Lung (tissue), 12 donors: Measurements from ENCODE around the gene NKX3-2. TPM values are rescaled to one million over a fixed set of nuclear protein-coding genes. Genes with fewer than 3 reads are reported as not detected.

Experiments used
- ATAC-seq: fragments of 200-7000 bp; cut with Tn5 transposase; one replicate; pipeline ENCODE4 v1.9.1; 2020; ENCODE audit warnings: moderate number of reproducible peaks; ENCODE audit not compliant: insufficient read depth, low FRiP score
- DNase-seq, 3 donors: peaks; one replicate each; pipeline ENCODE4 v3.0.0-alpha.2; 2013 to 2017
- H3K27ac ChIP-seq, 2 donors: one replicate each; pipeline ENCODE4 v1.5.1; 2013; ENCODE audit warnings: mild to moderate bottlenecking in 2 of 2, moderate library complexity in 2 of 2, control low read depth in 1 of 2, inconsistent platforms in 1 of 2, low read depth in 1 of 2, low read length in 1 of 2
- H3K27me3 ChIP-seq, 3 donors: one replicate each; pipeline ENCODE4 v1.5.1; 2013; ENCODE audit warnings: low read length in 2 of 3; ENCODE audit not compliant: control insufficient read depth in 3 of 3, insufficient read depth in 3 of 3
- H3K36me3 ChIP-seq, 4 donors: one replicate each; pipeline ENCODE4 v1.5.1; 2013; ENCODE audit warnings: low read length in 4 of 4, mild to moderate bottlenecking in 1 of 4, moderate library complexity in 1 of 4; ENCODE audit not compliant: control insufficient read depth in 4 of 4, insufficient read depth in 4 of 4
- H3K4me1 ChIP-seq, 5 donors: one replicate each; pipeline ENCODE4 v1.5.1; 2013; ENCODE audit warnings: low read length in 5 of 5, mild to moderate bottlenecking in 2 of 5, moderate library complexity in 1 of 5; ENCODE audit not compliant: control insufficient read depth in 5 of 5, insufficient read depth in 5 of 5
- H3K4me3 ChIP-seq: one replicate; pipeline ENCODE4 v1.5.1; 2013; ENCODE audit warnings: mild to moderate bottlenecking, control low read depth, moderate library complexity
- H3K9ac ChIP-seq, 2 donors: one replicate each; pipeline ENCODE4 v1.5.1; 2013; ENCODE audit warnings: low read length in 2 of 2, control low read depth in 1 of 2; ENCODE audit not compliant: insufficient read depth in 1 of 2
- H3K9me3 ChIP-seq, 4 donors: one replicate each; pipeline ENCODE4 v1.5.1; 2013; ENCODE audit warnings: low read length in 3 of 4, mild to moderate bottlenecking in 1 of 4, moderate library complexity in 1 of 4; ENCODE audit not compliant: control insufficient read depth in 4 of 4, insufficient read depth in 3 of 4
- WGBS, 2 donors: extraction: QIAGEN DNeasy Blood & Tissue Kit; methylation state at CpG; one replicate each; pipeline ENCODE4 v1.1.7; 2013; 5-methylcytosine and 5-hydroxymethylcytosine counted together
- polyA plus RNA-seq, 2 donors: library from polyadenylated mRNA; stranded (reverse); fragments of 200-250 nt; gene quantifications; one replicate each; pipeline ENCODE4 v1.2.1, GENCODE V29; 2013
- total RNA-seq, 2 donors: library from RNA; depleted of rRNA in 1 of 2; stranded (reverse); fragments of >200 nt in 1 of 2; gene quantifications; one replicate each; pipeline ENCODE4 v1.2.1, GENCODE V29; 2014 to 2021
- TF ChIP-seq, protein P1 (sequence below): IDR thresholded peaks from 2 replicates; pipeline ENCODE4 v1.5.1; 2012; ENCODE audit warnings: mild to moderate bottlenecking; ENCODE audit errors: control extremely low read depth, extremely low read depth
- donor health status: control.
- donor health status: control.
- donor health status: Bipolar disorder and iron deficiency.
- donor health status: healthy.
- donor health status: DM: yes; HTN: yes; CAD: no.

NKX3-2 gene
- total and polyA plus RNA-seq, 4 donors = not detected

DNA sequence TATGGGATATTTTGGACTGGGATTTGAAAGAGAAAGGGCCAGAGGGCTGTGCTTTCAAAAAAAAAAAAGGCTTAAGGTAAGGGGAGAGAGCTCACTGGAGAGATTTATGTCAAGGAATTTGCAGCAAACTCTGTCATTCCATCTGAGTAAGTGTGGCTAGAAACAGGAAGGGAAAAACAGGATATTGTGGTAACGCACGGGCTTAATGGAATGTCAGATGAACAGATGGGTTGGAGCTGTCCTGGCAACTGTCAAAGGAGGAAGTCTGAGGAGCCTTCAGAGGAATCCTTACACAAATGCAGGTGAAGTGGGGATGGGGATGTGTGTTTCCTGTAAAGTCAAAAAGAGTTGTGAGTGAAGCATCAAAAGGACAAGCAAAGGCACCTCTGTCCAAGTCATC, 15.1 kb upstream of the NKX3-2 start:
- Histone ChIP-seq H3K9ac (no peak overlapping the region), H3K4me3 (no peak overlapping the region), H3K9me3 (no peaks in the 10 kb centered on the region), H3K36me3 (no peaks in the 10 kb centered on the region), H3K27me3 (peaks cover 0 to 2% (median 0%) of the 10 kb centered on the region in 3 donors), H3K4me1 (no peaks in the 10 kb centered on the region), H3K27ac (no peak overlapping the region)
- DNase-seq (no peak), ATAC-seq (no peak)
- TF ChIP-seq, protein P1, sequence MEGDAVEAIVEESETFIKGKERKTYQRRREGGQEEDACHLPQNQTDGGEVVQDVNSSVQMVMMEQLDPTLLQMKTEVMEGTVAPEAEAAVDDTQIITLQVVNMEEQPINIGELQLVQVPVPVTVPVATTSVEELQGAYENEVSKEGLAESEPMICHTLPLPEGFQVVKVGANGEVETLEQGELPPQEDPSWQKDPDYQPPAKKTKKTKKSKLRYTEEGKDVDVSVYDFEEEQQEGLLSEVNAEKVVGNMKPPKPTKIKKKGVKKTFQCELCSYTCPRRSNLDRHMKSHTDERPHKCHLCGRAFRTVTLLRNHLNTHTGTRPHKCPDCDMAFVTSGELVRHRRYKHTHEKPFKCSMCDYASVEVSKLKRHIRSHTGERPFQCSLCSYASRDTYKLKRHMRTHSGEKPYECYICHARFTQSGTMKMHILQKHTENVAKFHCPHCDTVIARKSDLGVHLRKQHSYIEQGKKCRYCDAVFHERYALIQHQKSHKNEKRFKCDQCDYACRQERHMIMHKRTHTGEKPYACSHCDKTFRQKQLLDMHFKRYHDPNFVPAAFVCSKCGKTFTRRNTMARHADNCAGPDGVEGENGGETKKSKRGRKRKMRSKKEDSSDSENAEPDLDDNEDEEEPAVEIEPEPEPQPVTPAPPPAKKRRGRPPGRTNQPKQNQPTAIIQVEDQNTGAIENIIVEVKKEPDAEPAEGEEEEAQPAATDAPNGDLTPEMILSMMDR = no peak
- WGBS, 2 donors = 16 to 28% methylated on average over 2 of the region's 2 CpGs

DNA sequence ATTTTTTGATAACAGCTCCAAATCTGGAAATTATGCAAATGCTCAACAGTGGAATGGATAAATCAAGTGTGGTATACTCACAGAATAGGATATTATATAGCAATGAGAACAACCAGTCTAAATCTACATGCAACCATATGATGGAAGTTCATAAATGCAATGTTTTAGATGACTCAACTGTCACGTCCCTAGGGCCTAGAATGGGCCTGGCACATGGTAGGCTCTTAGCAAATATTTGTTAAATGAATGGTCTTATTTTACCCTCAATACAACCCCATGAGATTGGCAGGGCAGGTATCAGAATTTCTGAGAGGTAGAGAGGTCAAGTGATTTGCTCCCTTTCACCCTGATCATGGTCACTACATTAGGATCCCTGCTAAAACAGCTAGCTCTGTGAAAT, 14.6 kb upstream of the NKX3-2 start:
- Histone ChIP-seq H3K27ac (no peak overlapping the region), H3K36me3 (no peaks in the 10 kb centered on the region), H3K27me3 (peaks cover 0 to 2% (median 2%) of the 10 kb centered on the region in 3 donors), H3K4me3 (no peak overlapping the region), H3K9ac (no peak overlapping the region), H3K4me1 (no peaks in the 10 kb centered on the region), H3K9me3 (no peaks in the 10 kb centered on the region)
- ATAC-seq (no peak), DNase-seq (no peak)
- 82 to 83% methylated on average over 1 of the region's 1 CpG for WGBS, 2 donors
- TF ChIP-seq, protein P1 = no peak

DNA sequence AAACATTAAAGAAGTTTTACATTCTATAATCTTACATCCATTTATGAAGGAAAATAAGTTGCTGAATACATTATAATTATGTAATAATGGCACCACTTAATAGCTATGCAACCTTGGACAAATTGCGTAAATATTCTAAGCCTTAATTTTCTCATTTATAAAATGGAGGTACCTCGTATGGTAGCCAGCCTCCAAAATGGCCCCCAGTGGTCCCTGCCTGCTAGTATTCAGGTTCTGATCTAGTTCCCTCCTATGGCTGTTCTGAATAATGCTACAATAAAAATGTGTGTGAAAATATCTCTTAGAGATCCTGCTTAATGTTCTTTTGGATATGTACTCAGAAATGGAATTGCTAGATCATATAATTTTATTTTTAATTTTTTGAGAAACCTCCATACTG, 11.0 kb upstream of the NKX3-2 start:
- DNase-seq (no peak), ATAC-seq (no peak)
- whole genome bisulfite sequencing, 2 donors = 83 to 84% methylated on average over 2 of the region's 2 CpGs
- Histone ChIP-seq H3K36me3 (no peaks in the 10 kb centered on the region), H3K9ac (no peak overlapping the region), H3K27ac (no peak overlapping the region), H3K4me1 (no peaks in the 10 kb centered on the region), H3K4me3 (no peak overlapping the region), H3K27me3 (peaks cover 0 to 11% (median 7%) of the 10 kb centered on the region in 3 donors), H3K9me3 (peaks cover 0 to 3% (median 0%) of the 10 kb centered on the region in 4 donors)
- TF ChIP-seq, protein P1 = no peak

DNA sequence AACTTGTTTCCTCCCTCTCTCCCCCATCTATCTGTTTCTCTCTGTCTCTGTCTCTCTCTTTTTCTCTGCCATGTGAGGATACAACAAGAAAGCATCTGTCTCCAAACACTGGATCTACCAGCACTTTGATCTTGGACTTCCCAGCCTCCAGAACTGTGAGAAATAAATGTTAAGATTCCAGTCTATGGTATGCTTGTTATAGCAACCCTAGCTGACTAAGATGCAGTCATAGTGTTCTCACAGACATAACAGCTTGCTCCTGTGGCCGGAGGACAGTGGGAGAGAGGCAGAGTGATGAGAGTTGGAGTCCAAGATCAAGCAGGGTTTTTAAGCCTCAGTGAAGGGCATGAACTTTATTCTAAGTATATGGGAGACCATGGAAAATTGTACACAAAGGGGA, 8.8 kb upstream of the NKX3-2 start:
- no peak overlapping the region for H3K27ac ChIP-seq
- DNase-seq (no peak), ATAC-seq (no peak)
- peaks cover 0 to 3% (median 0%) of the 10 kb centered on the region in 4 donors for H3K9me3 ChIP-seq
- no peak overlapping the region for H3K9ac ChIP-seq
- peaks cover 0 to 24% (median 22%) of the 10 kb centered on the region in 3 donors for H3K27me3 ChIP-seq
- TF ChIP-seq, protein P1 = no peak
- peaks cover 0 to 5% (median 0%) of the 10 kb centered on the region in 5 donors for H3K4me1 ChIP-seq
- H3K36me3 ChIP-seq = no peaks in the 10 kb centered on the region
- no peak overlapping the region for H3K4me3 ChIP-seq
- 78 to 84% methylated on average over 1 of the region's 1 CpG for WGBS, 2 donors
